OCI-M2 (cell line): ENCODE data around the gene OSBPL3.

Experiments used
- DNase-seq: peaks from one replicate; lab custom pipeline; 2025; ENCODE audit not compliant: unreplicated experiment; lab: John Stamatoyannopoulos, UW

The OSBPL3 gene

DNA sequence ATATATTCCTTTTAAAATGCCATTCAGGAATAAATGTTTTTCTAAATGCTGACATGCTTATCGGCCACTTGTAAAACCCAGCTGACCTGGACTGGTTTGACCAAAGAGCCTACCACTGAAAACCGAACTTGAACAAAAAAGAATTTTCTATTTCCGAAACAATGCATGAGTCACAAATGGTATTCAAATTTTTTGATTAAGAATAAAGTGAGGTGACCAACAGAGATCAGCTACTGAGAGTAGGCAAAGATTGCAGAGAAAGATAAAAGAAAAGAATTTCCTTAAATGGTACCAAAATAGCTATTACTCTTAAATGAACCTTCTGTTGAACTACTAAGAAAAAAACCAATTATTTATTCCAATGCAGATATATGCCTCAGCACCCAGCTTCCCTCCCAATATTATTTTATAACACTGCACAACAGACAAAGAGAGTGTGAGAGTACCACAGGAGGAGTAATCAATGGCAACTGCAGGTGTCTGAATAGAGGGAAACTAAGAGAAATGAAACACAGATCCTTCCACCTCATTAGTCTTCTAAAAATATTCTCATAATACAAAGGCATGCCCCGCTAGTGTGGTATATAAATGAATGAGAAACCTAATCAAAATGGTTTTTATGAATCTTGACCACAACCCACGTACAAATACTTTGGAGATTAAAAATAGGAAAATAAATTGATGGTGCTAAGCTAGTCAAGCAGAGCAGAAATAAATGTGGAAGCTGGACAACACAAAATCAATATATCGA, 20.1 kb downstream of the OSBPL3 start:
- DNase-seq, result no peak

DNA sequence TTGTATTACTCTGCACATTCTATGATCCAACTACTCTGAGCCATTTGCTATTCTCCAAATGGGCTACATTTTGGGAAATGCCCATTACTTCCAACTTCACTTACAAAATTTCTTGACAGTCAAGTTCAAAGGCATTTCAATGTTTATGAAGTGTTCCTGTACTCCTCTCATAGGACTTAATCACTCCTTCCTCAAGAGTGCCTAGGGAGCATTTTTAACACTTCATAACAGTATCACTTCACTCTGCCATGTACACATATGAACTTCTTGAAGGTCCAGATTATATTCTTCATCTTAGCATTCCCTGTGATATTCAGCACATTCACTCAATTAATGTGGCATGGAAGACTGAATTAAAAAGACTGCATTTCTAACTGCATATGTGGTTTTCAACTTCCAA, 21.6 kb downstream of the OSBPL3 start:
- DNase-seq, result no peak

DNA sequence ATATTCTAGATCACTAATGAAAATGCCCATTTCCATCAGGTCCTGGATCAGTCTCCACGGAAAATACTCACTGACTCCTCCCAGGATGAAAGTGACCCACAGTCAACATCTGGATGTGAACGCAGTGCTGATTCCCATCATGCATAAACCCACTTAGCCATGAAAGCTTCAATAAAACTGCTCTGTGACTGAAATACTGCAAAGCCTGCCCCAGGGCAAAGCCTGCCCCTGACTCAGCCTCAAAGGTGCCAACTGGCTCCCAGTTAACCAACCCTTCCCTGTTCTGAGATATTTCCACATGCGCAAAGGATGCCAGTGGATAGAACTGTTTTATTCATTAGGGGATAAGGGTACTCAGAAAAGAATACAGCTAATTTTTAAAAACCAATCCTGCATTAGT, 24.0 kb downstream of the OSBPL3 start:
- no peak for DNase-seq

DNA sequence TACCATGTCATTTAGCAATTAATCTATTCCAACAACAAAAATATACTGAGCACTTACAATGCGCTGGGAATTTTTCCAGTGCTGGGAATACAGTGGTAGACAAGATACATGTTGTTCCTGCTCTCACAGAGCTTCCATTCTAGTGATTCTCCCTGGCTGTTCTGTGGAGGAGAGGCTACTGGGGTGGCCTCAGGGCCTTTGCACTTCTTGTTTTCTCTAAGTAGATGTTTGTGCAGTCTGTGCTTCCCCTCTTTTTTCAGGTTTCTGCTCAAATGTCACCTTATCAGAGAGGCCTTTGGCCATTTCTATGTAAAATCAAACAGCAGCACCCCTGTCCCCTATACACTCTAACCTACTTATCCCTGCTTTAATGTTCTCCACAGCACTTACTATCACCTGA, 24.7 kb downstream of the OSBPL3 start:
- DNase-seq, result no peak

DNA sequence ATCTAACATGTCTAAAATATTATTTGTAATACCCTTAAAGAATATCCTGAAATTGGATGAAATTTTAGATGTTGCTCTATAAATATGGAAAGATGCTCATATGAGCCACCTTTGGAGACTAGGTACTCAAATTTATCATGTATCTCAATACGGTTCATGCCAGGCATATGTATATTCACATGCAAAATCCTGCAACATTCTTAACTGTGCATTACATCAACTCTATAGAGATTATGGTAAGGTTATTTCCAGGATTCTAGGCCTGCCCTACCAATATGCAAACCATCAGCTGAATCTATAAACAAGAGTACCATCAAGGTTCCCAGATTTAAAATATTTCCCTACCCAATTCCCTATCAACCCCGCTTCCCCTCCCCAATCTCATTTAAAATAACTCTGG, 27.5 kb downstream of the OSBPL3 start:
- no peak for DNase-seq

DNA sequence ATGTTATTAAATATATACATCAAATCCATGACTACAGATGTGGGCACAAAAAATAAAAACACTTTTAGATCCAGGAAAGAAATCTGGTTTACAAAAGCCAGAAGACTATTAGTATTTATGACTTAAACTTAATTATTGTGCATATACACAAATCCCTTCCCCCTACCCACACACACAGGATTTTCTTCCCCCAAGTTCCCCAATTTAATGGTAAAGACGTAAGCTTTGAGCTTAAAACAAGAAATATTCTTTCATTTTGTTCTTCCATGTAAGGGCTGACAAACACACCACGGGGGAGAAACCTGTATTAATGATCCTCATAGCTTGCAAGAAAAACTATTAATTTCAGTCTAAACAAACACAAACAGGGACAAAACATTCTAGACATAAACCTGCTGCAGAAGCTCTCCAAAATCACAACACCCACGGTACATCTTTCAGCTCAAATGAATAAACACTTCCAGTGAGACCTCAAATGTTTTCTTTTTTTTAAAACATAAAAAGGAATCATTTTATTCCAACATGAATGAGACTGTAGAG, 28.5 kb downstream of the OSBPL3 start:
- DNase-seq, result no peak

DNA sequence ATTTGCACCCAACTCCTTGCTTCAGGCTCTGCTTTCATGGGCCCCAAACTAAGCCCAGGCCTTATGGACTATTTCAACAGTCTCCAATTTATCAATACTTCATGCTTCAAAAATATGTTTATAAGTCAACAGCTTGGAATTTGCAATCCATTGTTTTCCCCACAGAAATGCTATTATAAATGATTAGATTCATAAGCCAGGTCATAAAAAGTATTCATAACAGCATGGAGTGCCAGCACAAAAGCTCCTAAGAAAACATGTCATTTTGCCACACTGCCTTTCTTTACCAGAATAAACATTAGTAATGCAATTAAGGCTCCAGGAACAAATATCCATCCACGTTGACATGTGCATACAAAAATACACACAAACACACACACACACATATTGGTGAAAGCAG, 30.1 kb downstream of the OSBPL3 start:
- no peak for DNase-seq

DNA sequence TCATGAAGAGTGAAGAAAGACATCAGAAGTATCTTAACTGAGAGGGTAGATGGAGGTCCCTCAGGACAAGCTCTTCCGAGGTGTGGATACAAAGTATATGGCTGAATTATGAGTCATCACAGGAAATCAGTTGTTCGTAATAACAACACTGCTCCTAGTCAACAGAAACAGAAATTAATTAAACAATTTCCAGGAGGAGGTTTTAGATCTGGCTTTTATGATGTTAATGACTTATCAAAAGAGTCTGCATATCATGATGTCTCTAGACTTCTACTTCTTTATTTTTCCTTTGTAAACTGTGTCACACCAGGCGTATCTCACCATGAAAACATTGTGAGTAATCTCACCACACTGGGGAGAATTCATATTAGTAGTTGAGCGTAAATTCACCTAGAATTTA, 31.2 kb downstream of the OSBPL3 start:
- DNase-seq, result no peak

DNA sequence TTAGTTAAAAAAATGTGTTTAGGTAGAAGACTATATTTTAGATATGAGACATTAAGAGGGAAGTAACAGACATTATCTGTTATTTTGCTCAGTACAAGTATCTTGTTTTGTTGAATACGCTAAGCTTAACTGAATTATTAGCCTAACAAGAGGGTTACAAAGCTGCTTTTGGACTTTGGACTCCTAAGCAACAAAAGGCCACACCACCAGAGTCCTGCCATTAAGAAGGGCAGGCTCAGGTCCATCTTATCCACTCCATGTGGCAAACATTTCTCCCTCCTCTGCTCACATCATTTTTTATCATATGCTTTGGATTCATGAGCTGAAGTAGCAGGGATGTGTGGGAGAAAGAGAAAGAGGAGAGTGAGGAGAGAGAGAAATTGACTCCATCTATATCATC, 33.5 kb downstream of the OSBPL3 start:
- no peak for DNase-seq

DNA sequence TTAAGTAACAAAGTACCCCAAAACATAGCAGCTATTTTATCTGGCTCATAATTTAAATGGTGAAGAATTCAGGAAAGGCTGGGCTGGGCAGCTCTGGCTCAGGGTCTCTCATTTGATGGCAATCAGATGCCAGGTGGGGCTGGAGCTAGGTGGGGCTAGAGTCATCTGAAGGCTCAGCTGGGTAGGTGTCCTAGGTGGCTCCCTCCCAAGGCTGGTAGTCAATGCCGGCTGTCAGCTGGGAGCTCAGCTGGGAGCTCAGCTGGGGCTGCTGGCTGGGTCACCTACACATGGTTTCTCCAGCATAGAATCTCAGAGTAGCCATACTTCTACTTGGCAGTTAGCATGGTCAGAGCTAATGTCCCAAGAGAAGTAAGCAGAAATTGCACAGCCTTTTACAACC, 34.1 kb downstream of the OSBPL3 start:
- DNase-seq, result no peak

DNA sequence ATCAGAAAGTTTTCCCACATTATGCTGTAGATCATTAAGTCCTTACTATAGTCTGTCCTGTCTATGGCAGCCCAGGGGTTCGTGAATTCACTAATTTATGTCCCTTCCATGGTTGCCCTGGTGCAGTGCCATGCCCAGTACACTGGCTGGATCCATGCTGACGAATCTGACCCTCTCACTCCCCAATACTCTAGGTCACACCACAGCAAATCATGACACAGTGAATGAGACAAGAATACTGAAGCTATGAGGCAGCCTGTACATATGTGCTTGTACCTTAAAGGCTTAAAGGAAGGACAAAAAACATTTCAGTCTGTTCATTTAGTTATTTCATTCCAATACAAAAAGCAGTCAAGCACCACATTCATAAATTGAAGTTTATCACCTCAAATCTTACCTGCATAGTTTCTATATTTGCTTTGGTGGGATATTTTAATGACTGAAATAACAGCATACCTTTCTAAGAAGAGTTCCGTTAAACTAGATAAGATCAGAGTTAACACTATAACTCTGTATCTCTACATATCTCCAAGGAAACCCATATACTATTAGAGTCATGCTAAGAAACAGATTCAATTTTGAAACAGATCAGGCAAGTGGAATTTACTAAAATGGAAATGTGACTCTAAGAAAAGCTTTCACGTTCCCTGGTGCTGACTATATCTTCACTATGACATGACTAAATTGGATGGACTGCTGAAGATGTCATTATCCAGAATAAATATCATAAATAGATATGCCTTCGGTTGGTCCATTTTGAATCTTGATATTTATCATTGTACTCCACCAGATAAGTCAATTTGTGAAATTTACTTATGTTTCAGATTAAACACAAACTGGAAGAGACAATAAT, 36.7 kb downstream of the OSBPL3 start:
- DNase-seq, result no peak

DNA sequence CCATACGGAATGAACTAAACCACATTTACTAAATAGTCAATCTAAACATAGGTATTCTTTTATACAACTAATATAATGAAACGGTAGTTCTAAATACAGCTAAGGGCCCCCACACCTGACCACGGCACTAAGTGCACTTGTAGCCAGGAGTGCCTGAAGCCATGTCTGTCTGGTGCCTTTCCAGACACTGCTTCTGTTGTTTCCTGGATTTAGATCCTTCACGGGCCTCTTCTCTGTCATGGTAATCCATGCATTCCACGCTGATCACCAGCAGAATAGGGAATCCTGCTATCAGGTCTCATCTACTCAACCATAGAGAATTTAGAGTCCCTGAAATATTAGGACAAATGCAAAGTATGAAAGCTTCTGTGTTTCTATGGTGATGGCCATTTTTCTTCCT, 37.8 kb downstream of the OSBPL3 start:
- no peak for DNase-seq

DNA sequence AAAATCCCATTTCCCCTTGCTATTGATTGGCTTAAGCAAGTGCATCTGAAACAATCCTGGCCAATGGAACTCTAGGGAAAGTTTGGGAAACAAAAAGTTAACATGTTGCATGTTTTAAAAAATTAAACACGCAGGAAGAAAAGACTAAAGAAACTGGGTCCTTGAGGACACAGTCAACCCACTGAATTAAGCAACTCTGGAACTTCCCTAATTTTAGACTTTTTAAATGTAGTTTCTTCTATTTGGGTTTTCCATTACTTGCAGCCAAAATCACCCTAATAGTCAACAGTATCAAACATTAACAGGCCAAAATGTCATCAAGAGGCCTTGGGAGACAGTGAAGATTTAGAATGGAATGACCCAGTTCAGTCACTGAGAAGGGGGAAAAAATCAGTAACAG, 40.6 kb downstream of the OSBPL3 start:
- DNase-seq, result no peak

DNA sequence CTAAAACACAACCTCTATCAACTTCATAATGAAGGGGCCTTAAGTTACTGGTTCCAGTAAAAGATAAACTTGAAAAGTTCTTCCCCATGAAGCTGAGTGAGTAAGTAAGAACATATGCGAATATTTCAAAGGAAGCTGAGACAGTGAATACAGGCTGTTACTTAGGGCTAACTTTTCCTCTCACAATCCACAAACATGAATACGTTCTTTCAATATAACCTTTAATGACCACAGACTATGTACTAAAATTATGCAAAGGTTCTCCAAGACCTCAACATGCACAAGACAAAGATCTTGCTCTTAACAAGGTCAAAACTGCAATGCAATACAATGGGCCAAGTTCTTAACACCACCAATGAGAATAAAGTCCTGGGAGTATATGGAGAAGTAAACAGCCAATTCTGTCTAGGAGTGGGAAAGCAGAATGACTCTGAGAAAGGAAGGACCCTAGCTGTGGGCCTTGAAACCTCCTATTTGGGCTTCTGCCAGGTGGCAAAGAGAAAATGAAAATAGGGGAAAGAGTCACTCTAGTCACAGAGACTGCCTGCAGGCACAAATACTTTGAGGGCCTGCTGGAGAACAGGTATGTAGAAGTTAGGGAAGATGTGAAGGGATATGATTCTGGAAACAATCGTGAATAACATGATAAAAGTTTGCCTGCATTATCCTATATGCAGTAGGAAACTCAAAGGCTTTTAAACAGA, 43.7 kb downstream of the OSBPL3 start:
- DNase-seq, result no peak

DNA sequence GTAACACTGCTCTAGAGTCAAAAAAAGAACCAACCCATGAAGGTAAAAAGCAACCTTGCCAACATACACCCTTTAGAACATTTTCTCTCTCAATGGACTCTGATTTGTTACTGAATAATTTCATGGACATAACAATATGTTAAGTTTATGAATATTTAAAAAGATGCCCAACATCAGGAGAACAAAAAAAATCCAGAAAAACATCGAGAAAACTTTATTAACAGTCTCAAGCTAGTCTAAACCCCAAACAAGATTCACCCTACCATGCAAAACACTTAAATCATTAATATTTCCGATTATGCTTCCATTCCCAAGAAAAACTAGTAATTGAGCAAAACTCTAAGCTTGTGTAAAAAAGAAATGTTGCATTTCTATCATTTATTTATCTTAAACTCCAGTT, 46.7 kb downstream of the OSBPL3 start:
- DNase-seq, result no peak

DNA sequence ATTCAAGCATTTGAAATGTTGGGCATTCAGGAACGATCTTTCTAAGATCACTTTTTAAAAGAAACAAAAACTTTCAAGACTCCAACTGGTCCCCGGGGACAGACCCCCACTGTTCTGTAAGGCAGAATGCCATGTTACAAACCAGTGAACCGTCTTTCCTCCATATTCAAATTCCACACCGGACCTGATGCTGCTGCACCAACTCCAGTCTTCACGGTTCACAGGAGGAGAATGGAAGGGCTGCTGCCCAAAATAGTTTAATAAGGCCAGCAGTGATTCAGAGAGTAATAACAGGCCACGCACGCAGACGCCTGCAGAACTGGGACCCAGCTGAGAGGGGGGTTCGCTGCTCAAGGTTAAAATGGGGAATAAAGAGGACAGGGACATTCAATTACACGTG, 47.2 kb downstream of the OSBPL3 start:
- no peak for DNase-seq

DNA sequence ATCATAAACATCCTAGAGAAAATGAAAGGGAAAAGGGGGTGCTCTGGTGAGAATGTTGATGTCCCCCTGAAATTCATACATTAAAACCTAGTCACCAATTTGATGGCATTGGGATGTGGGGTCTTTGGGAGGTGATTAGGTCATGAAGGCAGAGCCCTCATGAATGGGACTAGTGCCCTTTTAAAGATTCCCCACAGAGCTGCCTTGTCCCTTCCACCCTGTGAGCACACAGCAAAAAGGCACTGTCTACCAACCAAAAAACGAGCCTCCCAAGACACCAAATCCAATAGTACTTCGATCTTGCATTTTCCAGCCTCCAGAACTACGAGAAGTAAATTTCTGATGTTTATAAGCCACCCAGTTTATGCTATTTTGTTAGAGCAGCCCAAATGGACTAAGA, 47.6 kb downstream of the OSBPL3 start:
- no peak for DNase-seq

DNA sequence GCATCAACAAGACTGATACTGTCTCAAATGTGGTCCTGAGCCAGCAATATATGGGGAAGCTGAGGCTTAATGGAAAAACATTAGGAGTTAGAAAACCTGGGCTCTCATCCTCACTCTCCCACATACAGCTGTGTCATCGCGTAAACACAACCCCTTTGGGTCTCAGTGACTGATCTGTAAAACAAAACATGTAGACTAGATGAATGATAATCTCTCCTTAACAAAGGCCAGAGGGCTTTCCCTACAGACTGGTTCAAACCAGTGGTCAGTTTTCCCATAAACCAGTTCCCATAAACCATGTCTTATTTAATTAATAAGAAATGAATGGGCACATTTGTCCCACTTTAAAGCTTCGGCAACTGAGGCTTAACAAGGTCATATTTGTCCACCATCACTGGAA, 48.1 kb downstream of the OSBPL3 start:
- DNase-seq, result no peak

DNA sequence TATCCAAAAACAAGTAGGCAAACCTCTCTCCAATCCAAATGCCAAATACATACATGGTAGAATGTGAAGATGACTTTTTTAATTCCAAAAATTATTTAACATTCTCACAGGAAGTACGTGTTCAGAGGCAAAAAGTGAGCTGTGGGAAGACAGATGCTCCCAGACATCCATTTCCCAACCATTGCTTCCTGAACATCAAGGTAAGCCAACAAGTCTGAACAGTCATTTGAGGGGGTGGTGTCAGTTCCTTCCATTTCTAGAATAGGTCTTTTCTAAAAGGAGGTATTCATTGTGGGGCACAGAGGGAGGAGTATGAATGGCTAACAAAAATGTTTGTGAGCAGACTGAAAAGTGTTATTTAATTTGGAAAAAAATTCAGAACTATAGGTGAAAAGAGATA, 49.1 kb downstream of the OSBPL3 start:
- DNase-seq, result no peak

DNA sequence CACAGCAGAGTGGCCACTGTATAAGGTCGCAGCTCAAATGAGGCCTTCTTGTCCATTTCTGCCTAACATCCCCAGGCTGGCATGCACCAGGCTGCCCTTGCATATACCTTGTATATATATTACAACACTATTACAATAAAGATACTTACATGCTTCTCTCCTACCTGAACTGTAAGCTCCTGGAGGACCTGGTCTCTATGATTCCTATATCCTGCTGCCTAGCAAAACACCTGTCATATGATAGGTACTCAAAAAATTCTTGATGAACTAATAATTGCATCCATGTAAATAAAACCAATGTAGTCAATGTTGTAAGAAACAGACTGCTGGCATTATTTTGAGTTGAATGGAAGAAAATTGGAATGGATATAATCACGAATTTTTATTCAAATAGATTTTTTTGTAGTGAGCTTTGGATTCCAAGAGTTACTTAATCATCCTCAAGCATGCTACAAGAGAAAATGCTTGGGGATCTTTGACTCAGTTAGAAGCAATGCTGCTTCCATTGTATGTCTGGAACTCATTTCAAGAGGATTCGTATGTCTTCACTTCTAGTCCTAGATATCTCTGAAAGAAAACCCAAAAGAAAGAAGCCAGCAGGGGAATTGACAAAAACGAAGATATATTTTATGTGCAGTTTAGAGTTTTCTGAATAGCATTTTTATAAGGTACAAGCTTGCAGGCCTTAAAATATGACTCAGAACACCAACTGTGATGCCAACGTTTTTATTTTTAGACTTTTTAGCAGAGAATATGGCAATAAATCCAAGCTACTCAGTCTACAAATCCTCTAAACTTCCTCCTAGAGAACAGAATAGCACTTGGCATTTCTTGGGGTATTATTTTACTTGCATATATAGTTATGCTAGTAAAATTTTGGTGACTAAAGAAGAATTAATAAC, 53.1 kb downstream of the OSBPL3 start:
- DNase-seq, result no peak

DNA sequence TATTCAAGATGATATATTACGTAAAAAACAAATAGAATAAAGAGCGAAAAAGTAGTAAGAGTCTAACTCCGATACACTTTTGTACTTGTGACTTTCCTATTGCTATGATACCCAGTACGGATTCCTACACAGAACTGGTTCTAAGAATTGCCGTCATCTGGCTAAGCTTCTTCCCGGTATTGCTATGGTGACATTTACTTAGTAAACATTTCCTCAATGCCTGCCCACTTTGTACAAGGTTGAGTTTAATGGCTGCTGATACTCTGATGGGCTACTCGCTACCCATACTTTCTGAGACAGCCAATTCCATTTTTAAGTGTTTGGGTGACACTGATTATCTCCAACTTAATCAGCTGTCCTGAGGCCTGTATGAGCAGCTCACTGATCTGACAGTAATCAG, 55.6 kb downstream of the OSBPL3 start:
- no peak for DNase-seq
